Mucosa of rectum (tissue), 2 donors: ENCODE results near the gene SYCP1.
"Not testable (repeated sequence)": the region's sequence is repeated elsewhere in the genome, so short reads cannot be mapped to it uniquely, and the experiment has no call there.

Experiments used
- H3K27ac ChIP-seq, 2 donors: one replicate each; pipeline ENCODE4 v1.7.0; 2013; ENCODE audit warnings: inconsistent platforms in 2 of 2, low read depth in 2 of 2, low read length in 2 of 2
- H3K27me3 ChIP-seq, 2 donors: one replicate each; pipeline ENCODE4 v1.7.0; 2013; ENCODE audit warnings: low read length in 2 of 2; ENCODE audit not compliant: control insufficient read depth in 2 of 2, insufficient read depth in 2 of 2
- H3K36me3 ChIP-seq, 2 donors: one replicate each; pipeline ENCODE4 v1.7.0; 2013; ENCODE audit warnings: low read length in 2 of 2; ENCODE audit not compliant: control insufficient read depth in 2 of 2, insufficient read depth in 2 of 2
- H3K4me1 ChIP-seq, 2 donors: one replicate each; pipeline ENCODE4 v1.7.0; 2013; ENCODE audit warnings: low read length in 2 of 2, mild to moderate bottlenecking in 1 of 2; ENCODE audit not compliant: control insufficient read depth in 2 of 2, insufficient read depth in 2 of 2
- H3K4me3 ChIP-seq, 2 donors: one replicate each; pipeline ENCODE4 v1.7.0; 2013; ENCODE audit warnings: low read length in 2 of 2
- H3K9ac ChIP-seq, 2 donors: one replicate each; pipeline ENCODE4 v1.7.0; 2013; ENCODE audit warnings: low read length in 2 of 2, low read depth in 1 of 2, mild to moderate bottlenecking in 1 of 2
- H3K9me3 ChIP-seq, 2 donors: one replicate each; pipeline ENCODE4 v1.7.0; 2013; ENCODE audit warnings: low read length in 2 of 2; ENCODE audit not compliant: control insufficient read depth in 2 of 2
- donor health status: healthy.
- donor health status: Normal muscosa, but diverticular disease.

The SYCP1 gene

GRCh38 chr1:114853584-114853983 is 1.1 kb upstream of the SYCP1 start:
- H3K27me3 ChIP-seq: no peaks in the 10 kb centered on the region
- no peak overlapping the region for H3K27ac ChIP-seq

GRCh38 chr1:114861384-114861783 is 6.7 kb downstream of the SYCP1 start:
- H3K4me3 ChIP-seq: no peak overlapping the region
- H3K27ac ChIP-seq: no peak overlapping the region
- no peaks in the 10 kb centered on the region for H3K9me3 ChIP-seq
- no peaks in the 10 kb centered on the region for H3K36me3 ChIP-seq
- H3K4me1 ChIP-seq: no peaks in the 10 kb centered on the region
- H3K27me3 ChIP-seq: no peaks in the 10 kb centered on the region
- no peak overlapping the region for H3K9ac ChIP-seq

More at GRCh38 chr1:114853584-114853983, 1.1 kb upstream of the SYCP1 start:
- no peak overlapping the region for H3K9ac ChIP-seq
- no peaks in the 10 kb centered on the region for H3K36me3 ChIP-seq
- no peak overlapping the region for H3K4me3 ChIP-seq
- H3K4me1 ChIP-seq: no peaks in the 10 kb centered on the region
- H3K9me3 ChIP-seq: no peaks in the 10 kb centered on the region

- H3K4me1 ChIP-seq: no peaks in the 10 kb centered on the region
- H3K9me3 ChIP-seq: no peaks in the 10 kb centered on the region
- no peak overlapping the region for H3K27ac ChIP-seq
- H3K4me3 ChIP-seq: no peak overlapping the region
- H3K27me3 ChIP-seq: peaks cover 0 to 4% of the 10 kb centered on the region in 2 donors
- H3K36me3 ChIP-seq: no peaks in the 10 kb centered on the region
- no peak overlapping the region for H3K9ac ChIP-seq
These were observed 37.7 kb downstream of the SYCP1 start for GRCh38 chr1:114892194-114892918.

- peaks cover 0 to 4% of the 10 kb centered on the region in 2 donors for H3K27me3 ChIP-seq
- H3K4me3 ChIP-seq: no peak overlapping the region
- H3K9ac ChIP-seq: no peak overlapping the region
- H3K27ac ChIP-seq: no peak overlapping the region
- no peaks in the 10 kb centered on the region for H3K9me3 ChIP-seq
- no peaks in the 10 kb centered on the region for H3K4me1 ChIP-seq
- H3K36me3 ChIP-seq: no peaks in the 10 kb centered on the region
These were observed 42.1 kb downstream of the SYCP1 start for GRCh38 chr1:114896795-114897194.

GRCh38 chr1:114901814-114902213 is 47.2 kb downstream of the SYCP1 start:
- Histone ChIP-seq H3K9ac (no peak overlapping the region), H3K36me3 (no peaks in the 10 kb centered on the region), H3K4me3 (no peak overlapping the region), H3K27me3 (no peaks in the 10 kb centered on the region), H3K4me1 (no peaks in the 10 kb centered on the region), H3K27ac (no peak overlapping the region), H3K9me3 (no peaks in the 10 kb centered on the region)

GRCh38 chr1:114902343-114902742 is 47.7 kb downstream of the SYCP1 start:
- no peaks in the 10 kb centered on the region for H3K27me3 ChIP-seq
- H3K9ac ChIP-seq: no peak overlapping the region
- no peak overlapping the region for H3K4me3 ChIP-seq
- H3K36me3 ChIP-seq: no peaks in the 10 kb centered on the region
- H3K27ac ChIP-seq: no peak overlapping the region
- H3K9me3 ChIP-seq: no peaks in the 10 kb centered on the region
- no peaks in the 10 kb centered on the region for H3K4me1 ChIP-seq

- H3K4me1 ChIP-seq: no peaks in the 10 kb centered on the region
- H3K36me3 ChIP-seq: no peaks in the 10 kb centered on the region
- no peak overlapping the region for H3K4me3 ChIP-seq
- no peaks in the 10 kb centered on the region for H3K9me3 ChIP-seq
- H3K9ac ChIP-seq: no peak overlapping the region
- no peaks in the 10 kb centered on the region for H3K27me3 ChIP-seq
- no peak overlapping the region for H3K27ac ChIP-seq
These were observed 48.8 kb downstream of the SYCP1 start for GRCh38 chr1:114903480-114903879.

GRCh38 chr1:114915720-114916119 is 61.1 kb downstream of the SYCP1 start:
- H3K27ac ChIP-seq, H3K4me3 ChIP-seq, H3K27me3 ChIP-seq, H3K4me1 ChIP-seq, H3K36me3 ChIP-seq, H3K9ac ChIP-seq, H3K9me3 ChIP-seq: not testable (repeated sequence)

GRCh38 chr1:114926607-114927006 is 71.9 kb downstream of the SYCP1 start:
- no peaks in the 10 kb centered on the region for H3K27me3 ChIP-seq
- H3K36me3 ChIP-seq: no peaks in the 10 kb centered on the region
- no peaks in the 10 kb centered on the region for H3K4me1 ChIP-seq
- no peak overlapping the region for H3K4me3 ChIP-seq
- H3K9ac ChIP-seq: no peak overlapping the region
- H3K9me3 ChIP-seq: no peaks in the 10 kb centered on the region
- no peak overlapping the region for H3K27ac ChIP-seq

GRCh38 chr1:114927401-114927800 is 72.7 kb downstream of the SYCP1 start:
- Histone ChIP-seq H3K9ac (no peak overlapping the region), H3K4me3 (no peak overlapping the region), H3K36me3 (no peaks in the 10 kb centered on the region), H3K27ac (no peak overlapping the region), H3K9me3 (no peaks in the 10 kb centered on the region), H3K27me3 (no peaks in the 10 kb centered on the region), H3K4me1 (no peaks in the 10 kb centered on the region)
